Activated CD4-positive, alpha-beta memory T cell treated with anti-CD3 and anti-CD28 coated beads, Interleukin-2, amount 10 ng/mL, durations not matched to agents 7 days and 5 days (primary cell): Measurements from ENCODE around the gene TAOK2. TPM values are rescaled to one million over a fixed set of nuclear protein-coding genes. Genes with fewer than 3 reads are reported as not detected.

Source experiments
- CTCF ChIA-PET: fragments of 350-600 bp; sonication (Branson Sonifier 250); formaldehyde crosslinking; loops from one replicate; lab custom pipeline; 2021; ENCODE audit warnings: antibody characterized with exemption, inconsistent platforms; lab: Charles Lee
- POLR2A ChIA-PET: fragments of 350-600 bp; sonication (Branson Sonifier 250); formaldehyde crosslinking; loops from one replicate; lab custom pipeline; 2021; ENCODE audit warnings: antibody characterized with exemption; lab: Charles Lee
- DNase-seq: peaks from one replicate; pipeline ENCODE4 v3.0.0-alpha.2; 2020
- H3K27ac Mint-ChIP-seq: one replicate; pipeline ENCODE4 v1.8.0; 2021; ENCODE audit warnings: mild to moderate bottlenecking, mixed read lengths
- H3K27me3 Mint-ChIP-seq: one replicate; pipeline ENCODE4 v1.8.0; 2021; ENCODE audit warnings: mixed read lengths
- H3K36me3 Mint-ChIP-seq: one replicate; pipeline ENCODE4 v1.8.0; 2021; ENCODE audit warnings: low read depth, mixed read lengths
- H3K4me1 Mint-ChIP-seq: one replicate; pipeline ENCODE4 v1.8.0; 2021; ENCODE audit warnings: mixed read lengths
- H3K4me3 Mint-ChIP-seq: one replicate; pipeline ENCODE4 v1.8.0; 2021; ENCODE audit warnings: mild to moderate bottlenecking, mixed read lengths
- H3K9me3 Mint-ChIP-seq: one replicate; pipeline ENCODE4 v1.8.0; 2021; ENCODE audit warnings: mixed read lengths
- total RNA-seq, 2 experiments: library from RNA; stranded (reverse); gene quantifications; one replicate each; pipeline ENCODE4 v1.2.3, GENCODE V29; 2021

Gene TAOK2
- total RNA-seq, 2 experiments from 2014 or later, result 44.2 TPM

DNA sequence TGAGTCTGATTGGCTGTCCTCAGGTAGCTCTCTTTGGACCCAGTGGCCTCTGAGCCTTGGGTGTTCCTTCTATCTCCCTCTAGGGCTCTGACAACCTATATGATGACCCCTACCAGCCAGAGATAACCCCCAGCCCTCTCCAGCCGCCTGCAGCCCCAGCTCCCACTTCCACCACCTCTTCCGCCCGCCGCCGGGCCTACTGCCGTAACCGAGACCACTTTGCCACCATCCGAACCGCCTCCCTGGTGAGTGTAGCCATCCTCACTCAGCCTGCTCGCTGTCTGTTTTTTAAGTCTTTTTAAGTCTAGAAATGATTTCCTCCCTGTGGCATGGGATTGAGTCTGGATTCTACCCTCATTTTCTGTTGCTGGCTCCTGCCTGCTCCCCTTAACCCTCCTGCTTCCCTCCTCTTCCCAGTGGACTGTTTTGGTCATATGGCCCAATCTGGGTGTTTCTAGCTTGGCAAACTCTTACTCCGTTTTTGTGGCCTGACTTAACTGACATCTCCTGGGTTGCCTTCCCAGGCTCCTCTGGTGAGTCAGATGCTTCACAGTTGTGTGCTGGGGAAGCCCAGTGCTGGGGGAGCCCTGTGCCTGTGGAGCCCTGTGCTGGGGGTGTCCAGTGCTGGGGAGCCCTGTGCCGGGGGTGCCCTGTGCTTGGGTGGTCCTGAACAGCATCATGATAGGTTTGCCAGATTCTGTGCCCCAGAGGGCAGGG lies 9.9 kb downstream of the TAOK2 start:
- POLR2A ChIA-PET, result interaction anchor here (1.5 to 6.3 kb wide), 2 partner anchors 9 to 12 kb away, joined by 4 to 43 read pairs; partner anchors contain the start of genes HIRIP3, INO80E and TAOK2
- Mint-ChIP-seq H3K27me3 (no peaks in the 10 kb centered on the region), H3K36me3 (peaks cover 75% of the 10 kb centered on the region), H3K4me3 (no peak overlapping the region), H3K9me3 (no peaks in the 10 kb centered on the region), H3K27ac (no peak overlapping the region), H3K4me1 (no peaks in the 10 kb centered on the region)
- CTCF ChIA-PET, result no interaction called here
- no peak for DNase-seq

GRCh38 chr16:29984137-29984763 lies 10.6 kb downstream of the TAOK2 start:
- H3K27ac Mint-ChIP-seq, result no peak overlapping the region
- CTCF ChIA-PET, result no interaction called here

GRCh38 chr16:29984764-29985147 lies 11.1 kb downstream of the TAOK2 start:
- H3K27ac Mint-ChIP-seq, result no peak overlapping the region
- peaks cover 68% of the 10 kb centered on the region for H3K36me3 Mint-ChIP-seq
- H3K4me3 Mint-ChIP-seq, result no peak overlapping the region
- no peaks in the 10 kb centered on the region for H3K4me1 Mint-ChIP-seq
- H3K27me3 Mint-ChIP-seq, result no peaks in the 10 kb centered on the region
- H3K9me3 Mint-ChIP-seq, result no peaks in the 10 kb centered on the region
- ChIA-PET CTCF (no interaction called here), POLR2A (interaction anchor here (1.1 to 6.3 kb wide), 2 partner anchors 10 to 61 kb away, joined by 3 to 43 read pairs; partner anchors contain the start of genes HIRIP3 and INO80E)
- DNase-seq, result no peak

More at GRCh38 chr16:29984137-29984763, 10.6 kb downstream of the TAOK2 start:
- no peaks in the 10 kb centered on the region for H3K27me3 Mint-ChIP-seq
- H3K36me3 Mint-ChIP-seq, result peaks cover 73% of the 10 kb centered on the region
- DNase-seq, result no peak
- no peaks in the 10 kb centered on the region for H3K4me1 Mint-ChIP-seq
- POLR2A ChIA-PET, result interaction anchor here (6.3 kb wide), 1 partner anchor 11 kb away, joined by 43 read pairs; the partner anchor contains the start of genes HIRIP3 and INO80E
- H3K4me3 Mint-ChIP-seq, result no peak overlapping the region
- H3K9me3 Mint-ChIP-seq, result no peaks in the 10 kb centered on the region

- Mint-ChIP-seq H3K27ac (no peak overlapping the region), H3K36me3 (peaks cover 67% of the 10 kb centered on the region), H3K4me3 (no peak overlapping the region), H3K27me3 (no peaks in the 10 kb centered on the region), H3K9me3 (no peaks in the 10 kb centered on the region), H3K4me1 (no peaks in the 10 kb centered on the region)
- ChIA-PET POLR2A (interaction anchor here (1.1 to 6.3 kb wide), 3 partner anchors 10 to 62 kb away, joined by 3 to 43 read pairs (median 6); partner anchors contain the start of genes HIRIP3, INO80E and TAOK2), CTCF (interaction anchor here (0.7 kb wide), 1 partner anchor 15 kb away, joined by 3 read pairs; no protein-coding TSS in a partner anchor)
- no peak for DNase-seq
These were observed 11.7 kb downstream of the TAOK2 start for GRCh38 chr16:29985271-29985811.

DNA sequence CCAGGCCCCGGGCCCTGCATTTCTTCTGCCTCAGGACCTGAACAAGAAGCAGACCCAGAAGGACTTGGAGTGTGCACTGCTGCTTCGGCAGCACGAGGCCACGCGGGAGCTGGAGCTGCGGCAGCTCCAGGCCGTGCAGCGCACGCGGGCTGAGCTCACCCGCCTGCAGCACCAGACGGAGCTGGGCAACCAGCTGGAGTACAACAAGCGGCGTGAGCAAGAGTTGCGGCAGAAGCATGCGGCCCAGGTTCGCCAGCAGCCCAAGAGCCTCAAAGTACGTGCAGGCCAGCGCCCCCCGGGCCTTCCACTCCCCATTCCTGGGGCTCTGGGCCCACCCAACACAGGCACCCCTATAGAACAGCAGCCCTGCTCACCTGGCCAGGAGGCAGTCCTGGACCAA lies 12.6 kb downstream of the TAOK2 start:
- CTCF ChIA-PET, result interaction anchor here (0.7 kb wide), 1 partner anchor 16 kb away, joined by 3 read pairs; no protein-coding TSS in a partner anchor
- Mint-ChIP-seq H3K4me1 (no peaks in the 10 kb centered on the region), H3K9me3 (no peaks in the 10 kb centered on the region), H3K4me3 (no peak overlapping the region), H3K27ac (no peak overlapping the region), H3K27me3 (no peaks in the 10 kb centered on the region), H3K36me3 (peaks cover 65% of the 10 kb centered on the region)
- DNase-seq, result no peak
- POLR2A ChIA-PET, result interaction anchor here (1.1 to 6.3 kb wide), 2 partner anchors 9 to 13 kb away, joined by 6 to 43 read pairs; partner anchors contain the start of genes HIRIP3, INO80E and TAOK2

- CTCF ChIA-PET, result no interaction called here
- no peak overlapping the region for H3K4me3 Mint-ChIP-seq
These were observed 13.3 kb downstream of the TAOK2 start for GRCh38 chr16:29986931-29987330.

GRCh38 chr16:29987371-29988085 lies 13.9 kb downstream of the TAOK2 start:
- DNase-seq, result no peak
- no peak overlapping the region for H3K27ac Mint-ChIP-seq
- no peak overlapping the region for H3K4me3 Mint-ChIP-seq
- POLR2A ChIA-PET, result interaction anchor here (6.3 kb wide), 1 partner anchor 8 kb away, joined by 43 read pairs; the partner anchor contains the start of genes HIRIP3 and INO80E
- H3K9me3 Mint-ChIP-seq, result no peaks in the 10 kb centered on the region
- CTCF ChIA-PET, result no interaction called here
- H3K36me3 Mint-ChIP-seq, result peaks cover 62% of the 10 kb centered on the region
- H3K4me1 Mint-ChIP-seq, result no peaks in the 10 kb centered on the region
- no peaks in the 10 kb centered on the region for H3K27me3 Mint-ChIP-seq

More at GRCh38 chr16:29986931-29987330, 13.3 kb downstream of the TAOK2 start:
- Mint-ChIP-seq H3K9me3 (no peaks in the 10 kb centered on the region), H3K27me3 (no peaks in the 10 kb centered on the region), H3K4me1 (no peaks in the 10 kb centered on the region), H3K36me3 (peaks cover 61% of the 10 kb centered on the region), H3K27ac (no peak overlapping the region)
- POLR2A ChIA-PET, result interaction anchor here (6.3 kb wide), 1 partner anchor 8 kb away, joined by 43 read pairs; the partner anchor contains the start of genes HIRIP3 and INO80E
- DNase-seq, result no peak

DNA sequence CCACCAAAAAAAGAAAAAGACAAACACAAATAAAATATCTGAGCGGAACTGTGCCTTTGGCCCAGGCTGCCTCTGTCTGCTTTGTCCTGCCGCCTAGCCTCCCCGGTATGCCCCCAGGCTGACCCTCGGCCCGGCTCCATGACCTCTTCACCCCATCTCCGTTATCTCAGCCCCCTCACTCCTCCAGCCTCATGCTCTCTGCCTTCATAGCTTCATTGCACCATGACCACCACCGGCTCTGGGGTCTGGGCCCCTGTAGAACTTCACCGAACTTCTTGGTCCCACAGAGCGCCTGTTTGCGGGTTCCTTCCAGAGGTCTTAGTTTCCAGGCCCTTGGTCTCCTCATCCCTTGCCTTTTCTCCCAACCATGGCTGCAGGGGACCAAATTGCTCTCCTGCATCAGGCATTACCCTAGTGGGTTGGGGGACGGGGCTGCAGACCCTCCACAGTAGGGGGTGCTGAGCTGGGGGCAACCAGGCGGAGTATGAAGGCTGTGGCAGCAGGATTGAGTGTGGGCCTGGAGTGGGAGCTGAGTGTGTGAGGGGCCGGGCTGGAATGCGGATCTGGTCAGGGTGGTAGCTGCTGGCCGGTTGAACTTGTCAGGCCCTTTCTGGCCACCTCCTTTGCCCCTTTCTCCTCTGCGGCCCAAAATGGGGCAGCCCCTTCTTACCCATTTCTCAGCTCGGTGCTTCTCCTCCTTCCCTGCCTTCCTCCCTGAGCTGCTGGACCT lies 14.8 kb downstream of the TAOK2 start:
- no peak for DNase-seq
- Mint-ChIP-seq H3K27ac (no peak overlapping the region), H3K9me3 (no peaks in the 10 kb centered on the region), H3K4me1 (no peaks in the 10 kb centered on the region), H3K4me3 (no peak overlapping the region), H3K27me3 (no peaks in the 10 kb centered on the region), H3K36me3 (peaks cover 57% of the 10 kb centered on the region)
- ChIA-PET POLR2A (interaction anchor here (0.6 to 1.7 kb wide), 2 partner anchors 14 to 27 kb away, joined by 3 to 12 read pairs; partner anchors contain the start of genes TAOK2 and TMEM219), CTCF (no interaction called here)

- Mint-ChIP-seq H3K36me3 (peaks cover 55% of the 10 kb centered on the region), H3K27ac (no peak overlapping the region)
These were observed 15.6 kb downstream of the TAOK2 start for GRCh38 chr16:29989111-29989858.

GRCh38 chr16:29990034-29990433 lies 16.4 kb downstream of the TAOK2 start:
- CTCF ChIA-PET, result no interaction called here
- H3K4me3 Mint-ChIP-seq, result no peak overlapping the region
- peaks cover 14% of the 10 kb centered on the region for H3K4me1 Mint-ChIP-seq
- peaks cover 55% of the 10 kb centered on the region for H3K36me3 Mint-ChIP-seq
- DNase-seq, result no peak
- no peak overlapping the region for H3K27ac Mint-ChIP-seq
- H3K9me3 Mint-ChIP-seq, result no peaks in the 10 kb centered on the region
- no peaks in the 10 kb centered on the region for H3K27me3 Mint-ChIP-seq
- POLR2A ChIA-PET, result interaction anchor here (1.7 kb wide), 1 partner anchor 15 kb away, joined by 12 read pairs; the partner anchor contains the start of gene TAOK2

More at GRCh38 chr16:29989111-29989858, 15.6 kb downstream of the TAOK2 start:
- CTCF ChIA-PET, result no interaction called here
- H3K27me3 Mint-ChIP-seq, result no peaks in the 10 kb centered on the region
- POLR2A ChIA-PET, result interaction anchor here (1.7 kb wide), 1 partner anchor 15 kb away, joined by 12 read pairs; the partner anchor contains the start of gene TAOK2
- H3K9me3 Mint-ChIP-seq, result no peaks in the 10 kb centered on the region
- DNase-seq, result no peak
- H3K4me1 Mint-ChIP-seq, result peaks cover 6% of the 10 kb centered on the region
- H3K4me3 Mint-ChIP-seq, result no peak overlapping the region
